GM12892 (cell line): Measurements from ENCODE around the gene PALLD.

ENCODE experiments used
- POLR2A ChIP-seq: IDR thresholded peaks from 2 replicates; pipeline ENCODE4 v1.6.1; 2011; ENCODE audit warnings: low read depth, low read length, control low read depth
- TAF1 ChIP-seq: IDR thresholded peaks from 2 replicates; pipeline ENCODE4 v1.6.1; 2011; ENCODE audit warnings: low read depth, mild to moderate bottlenecking, control low read depth, low read length, borderline replicate concordance

GRCh38 chr4:168765322-168765721 is 268.5 kb downstream of the PALLD start:
- no peak for TF ChIP-seq POLR2A
- TF ChIP-seq TAF1: no peak
